SK-N-SH treated with all-trans-retinoic acid at 6 μM for 48 hours (cell line): Measurements from ENCODE around the gene CTNNBL1.

Experiments
- CSDC2 ChIP-seq: fragments of 250-450 bp; sonication (Bioruptor Pico); IDR thresholded peaks from 2 replicates; pipeline ENCODE4 v1.5.0; 2020; ENCODE audit warnings: mild to moderate bottlenecking, moderate library complexity
- ESRRG ChIP-seq: fragments of 250-450 bp; sonication (Bioruptor Pico); IDR thresholded peaks from 2 replicates; pipeline ENCODE4 v1.6.1; 2021; ENCODE audit warnings: mild to moderate bottlenecking
- PPARA ChIP-seq: fragments of 250-450 bp; sonication (Bioruptor Pico); IDR thresholded peaks from 2 replicates; pipeline ENCODE4 v1.5.0; 2020; ENCODE audit warnings: mild to moderate bottlenecking, borderline replicate concordance
- TCF4 ChIP-seq: fragments of 250-450 bp; sonication (Bioruptor Pico); IDR thresholded peaks from 2 replicates; pipeline ENCODE4 v1.8.0; 2021; ENCODE audit warnings: mild to moderate bottlenecking, moderate library complexity, borderline replicate concordance
- ZC3H10 ChIP-seq: fragments of 250-450 bp; sonication (Bioruptor Pico); IDR thresholded peaks from 2 replicates; pipeline ENCODE4 v1.5.1; 2021; ENCODE audit warnings: mild to moderate bottlenecking, moderate library complexity
- ZNF8 ChIP-seq: fragments of 450-650 bp; formaldehyde crosslinking; IDR thresholded peaks from 2 replicates; pipeline ENCODE4 v1.5.0; 2020; ENCODE audit warnings: mild to moderate bottlenecking, moderate library complexity

GRCh38 chr20:37727957-37728634 is 34.3 kb downstream of the CTNNBL1 start:
- TF ChIP-seq ZC3H10 (CRISPR knock-in tag), result no peak
- no peak for TF ChIP-seq PPARA
- no peak for TF ChIP-seq ESRRG (CRISPR knock-in tag)
- TF ChIP-seq ZNF8 (CRISPR knock-in tag), result no peak
- TF ChIP-seq TCF4, result no peak
- TF ChIP-seq CSDC2 (CRISPR knock-in tag), result no peak
